SK-N-MC (cell line): ENCODE data around the gene OSBPL1A.

Experiments used
- EZH2 ChIP-seq: fragments of 200-600 bp; sonication (generic); IDR thresholded peaks from one replicate; pipeline ENCODE4 v1.6.1; 2017; ENCODE audit warnings: antibody characterized with exemption
- POLR2AphosphoS5 ChIP-seq: IDR thresholded peaks from 2 replicates; pipeline ENCODE4 v1.6.1; 2012; ENCODE audit warnings: mild to moderate bottlenecking, low read depth, low read length, borderline replicate concordance

DNA sequence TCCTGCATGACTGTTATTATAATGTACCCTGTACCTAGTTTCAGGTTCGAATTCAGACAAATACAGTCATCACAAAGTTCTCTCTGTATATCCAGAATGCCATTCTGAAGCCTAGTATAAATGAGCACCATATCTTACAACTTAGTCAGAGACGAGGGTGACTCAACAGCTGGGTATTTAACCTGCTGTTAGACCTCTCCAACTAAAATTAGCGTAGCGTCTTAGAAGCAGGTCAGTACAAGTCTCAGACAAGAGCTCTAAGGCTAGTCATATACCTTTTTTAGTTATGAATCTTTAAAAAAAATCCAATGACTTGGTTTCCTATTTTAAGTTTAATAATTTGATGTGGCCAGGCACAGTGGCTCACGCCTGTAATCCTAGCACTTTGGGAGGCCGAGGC lies 184.7 kb downstream of the OSBPL1A start:
- TF ChIP-seq POLR2AphosphoS5 (no peak), EZH2 (no peak)
